Activated T-cell treated with anti-CD3 and anti-CD28 coated beads for 48 hours (primary cell): ENCODE results near the gene LITAFD.
A peak's percentile ranks its signal among the peaks of the same experiment; 100 is the strongest.
"Not testable (repeated sequence)": the region's sequence is repeated elsewhere in the genome, so short reads cannot be mapped to it uniquely, and the experiment has no call there.

Experiments
- DNase-seq: peaks from one replicate; pipeline ENCODE4 v3.0.0-alpha.2; 2020; ENCODE audit warnings: low read depth

The LITAFD gene

GRCh38 chr16:8858994-8859912 is 22.9 kb upstream of the LITAFD start:
- DNase-seq = no peak

DNA sequence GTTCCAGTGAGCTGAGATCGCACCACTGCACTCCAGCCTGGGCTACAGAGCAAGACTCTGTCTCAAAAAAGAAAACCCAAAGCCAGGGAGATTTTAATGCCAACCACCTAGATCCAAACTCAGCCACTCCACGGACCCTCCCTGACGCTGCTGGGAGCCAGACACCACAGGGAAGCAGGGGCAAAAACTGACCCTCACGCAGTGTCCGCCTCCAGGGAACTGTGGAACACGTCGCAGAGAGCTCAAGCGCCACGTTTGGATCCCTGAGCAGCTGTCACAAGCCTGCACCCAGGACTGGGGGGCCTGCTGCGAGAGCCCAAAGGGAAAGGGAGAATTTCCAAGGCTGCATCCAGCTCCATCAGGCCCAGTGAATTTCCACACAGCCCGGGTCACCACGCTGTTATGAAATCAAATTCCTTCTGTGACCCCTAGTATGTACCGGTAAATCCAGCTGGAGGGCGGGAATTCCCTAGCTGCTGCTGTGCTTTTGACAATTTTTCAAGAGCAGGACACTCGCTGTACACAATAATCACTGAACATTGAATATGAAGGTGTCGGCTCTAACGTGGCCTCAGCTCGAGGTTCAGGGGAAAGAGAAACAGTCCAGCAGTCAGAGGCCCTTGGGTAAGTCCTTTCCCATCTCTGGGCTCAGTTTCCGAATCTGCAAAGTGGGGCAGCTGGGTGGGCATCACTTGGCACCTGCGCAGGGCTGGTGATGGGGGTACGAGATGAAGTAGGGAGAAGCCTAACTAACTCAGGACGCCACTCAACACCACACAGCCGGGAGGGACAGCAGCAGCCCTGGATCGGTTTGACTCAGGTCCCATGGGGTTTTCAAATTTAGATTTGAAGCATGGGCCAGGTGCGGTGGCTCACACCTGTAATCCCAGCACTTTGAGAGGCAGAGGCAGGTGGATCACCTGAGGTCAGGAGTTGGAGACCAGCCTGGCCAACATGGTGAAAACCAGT is 22.0 kb upstream of the LITAFD start:
- no peak for DNase-seq

- no peak for DNase-seq
Observed at GRCh38 chr16:8861563-8862308, 20.4 kb upstream of the LITAFD start.

DNA sequence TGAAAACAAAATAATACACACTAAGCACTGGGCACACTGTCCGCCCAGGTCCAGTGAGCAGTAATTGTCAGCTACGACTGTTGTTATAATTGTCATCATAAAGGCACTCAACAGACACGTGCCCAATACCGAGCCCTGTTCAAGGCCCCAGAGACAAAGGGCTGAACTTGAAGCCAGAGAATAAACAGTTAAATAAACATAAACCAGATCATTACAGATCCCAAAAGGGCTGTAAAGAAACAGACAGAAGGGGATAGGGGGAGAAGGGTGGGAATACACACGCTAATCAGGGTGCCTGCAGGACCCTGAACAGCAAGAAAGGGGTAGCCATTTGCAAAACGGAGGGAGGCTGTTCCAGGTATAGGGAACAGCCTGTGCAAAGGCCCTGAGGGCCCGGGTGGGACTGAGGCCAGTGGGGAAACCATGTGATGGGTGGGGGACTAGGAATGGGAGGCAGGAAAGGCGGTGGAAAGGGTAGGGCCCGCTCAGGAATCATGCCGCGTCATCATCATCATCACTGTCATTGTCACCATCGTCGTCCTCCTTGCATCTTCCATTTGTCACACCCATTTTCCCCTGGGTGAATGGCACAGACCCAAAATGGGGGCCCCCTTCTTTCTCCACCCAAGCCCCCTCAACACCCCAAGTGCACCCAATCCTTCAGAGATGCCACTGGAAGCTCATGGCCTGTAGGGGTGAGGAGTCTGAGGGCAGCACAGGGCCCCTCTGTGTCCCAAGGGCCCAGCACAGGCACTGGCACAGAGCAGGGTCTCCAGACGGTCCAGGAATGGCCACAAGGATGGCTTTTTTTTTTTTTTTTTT is 19.6 kb upstream of the LITAFD start:
- DNase-seq = no peak

DNA sequence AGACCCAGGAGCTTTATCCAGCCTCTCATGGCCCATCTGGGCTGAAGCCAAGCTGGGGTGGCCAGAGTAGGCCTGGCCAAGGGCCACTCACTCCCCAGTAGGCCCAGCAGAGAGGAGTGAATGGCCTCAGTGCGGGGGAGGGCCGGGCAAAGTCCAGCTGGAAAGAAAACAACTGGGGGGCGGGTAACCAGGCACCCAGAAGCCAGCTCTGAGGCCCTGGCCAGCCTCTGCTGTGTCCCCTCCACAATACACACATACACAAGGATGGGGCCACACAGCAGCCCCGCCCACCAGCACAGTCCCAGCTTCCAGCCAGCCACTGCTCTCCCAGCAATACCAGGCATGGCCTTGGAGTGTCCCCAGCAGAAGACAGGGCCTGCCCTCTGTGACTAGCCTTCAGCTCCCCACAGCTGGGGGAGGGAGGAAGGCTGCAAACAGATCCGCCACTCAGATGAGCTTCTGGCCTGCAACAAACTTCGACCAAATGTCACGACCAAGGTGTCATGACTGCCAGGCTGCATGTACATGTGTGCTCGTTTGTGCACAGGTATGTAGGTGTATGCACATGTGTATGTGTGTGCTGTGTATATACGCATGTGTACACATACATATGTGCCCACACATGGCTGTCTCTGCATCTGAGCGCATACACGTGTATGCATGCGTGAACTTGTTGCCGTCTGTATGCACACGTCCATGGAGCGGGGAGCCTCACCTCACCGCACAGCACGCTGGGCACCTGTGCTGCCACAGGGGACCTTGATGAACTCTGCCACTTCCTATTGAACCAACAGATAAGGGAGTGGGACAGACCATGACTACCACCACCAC is 18.3 kb upstream of the LITAFD start:
- DNase-seq = no peak

GRCh38 chr16:8864480-8865110 is 17.6 kb upstream of the LITAFD start:
- no peak for DNase-seq

- no peak for DNase-seq
Observed at GRCh38 chr16:8865145-8865882, 16.8 kb upstream of the LITAFD start.

GRCh38 chr16:8866118-8866883 is 15.8 kb upstream of the LITAFD start:
- DNase-seq = no peak

- DNase-seq = no peak
Observed at GRCh38 chr16:8866884-8867215, 15.3 kb upstream of the LITAFD start.

DNA sequence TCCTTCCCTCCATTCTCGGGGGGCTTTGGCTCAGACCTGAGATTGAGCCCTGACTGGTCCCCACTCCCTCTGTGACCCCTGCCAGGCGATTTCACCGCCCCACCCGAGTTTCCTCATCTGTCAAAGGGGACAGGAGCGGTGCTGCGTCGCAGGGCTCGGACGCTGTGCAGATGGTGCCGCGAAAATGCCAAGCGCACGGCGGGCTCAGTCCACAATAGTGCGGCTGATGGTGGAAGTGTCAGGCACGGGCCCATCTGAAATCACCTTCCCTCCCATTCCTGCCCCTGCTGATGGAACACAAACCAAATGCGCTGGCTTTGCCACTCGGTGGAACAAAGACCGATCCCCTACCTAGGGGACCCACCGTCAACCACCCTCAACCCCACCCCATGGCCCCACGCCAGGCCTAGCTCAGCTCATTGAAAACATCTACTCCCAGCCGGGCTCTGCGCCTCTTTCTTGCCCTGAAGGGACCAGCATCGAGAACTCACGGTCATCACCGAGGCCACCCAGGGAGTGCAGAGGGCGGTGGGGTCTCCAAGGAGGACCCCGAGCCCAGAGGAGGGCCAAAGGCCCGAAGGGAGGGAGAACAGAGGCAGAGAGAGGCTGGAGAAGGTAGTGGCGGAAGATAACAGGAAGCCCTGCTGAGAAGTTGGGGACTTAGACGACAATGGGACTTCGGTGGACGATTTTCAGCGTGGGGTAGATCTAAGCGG is 14.8 kb upstream of the LITAFD start:
- DNase-seq = no peak

DNA sequence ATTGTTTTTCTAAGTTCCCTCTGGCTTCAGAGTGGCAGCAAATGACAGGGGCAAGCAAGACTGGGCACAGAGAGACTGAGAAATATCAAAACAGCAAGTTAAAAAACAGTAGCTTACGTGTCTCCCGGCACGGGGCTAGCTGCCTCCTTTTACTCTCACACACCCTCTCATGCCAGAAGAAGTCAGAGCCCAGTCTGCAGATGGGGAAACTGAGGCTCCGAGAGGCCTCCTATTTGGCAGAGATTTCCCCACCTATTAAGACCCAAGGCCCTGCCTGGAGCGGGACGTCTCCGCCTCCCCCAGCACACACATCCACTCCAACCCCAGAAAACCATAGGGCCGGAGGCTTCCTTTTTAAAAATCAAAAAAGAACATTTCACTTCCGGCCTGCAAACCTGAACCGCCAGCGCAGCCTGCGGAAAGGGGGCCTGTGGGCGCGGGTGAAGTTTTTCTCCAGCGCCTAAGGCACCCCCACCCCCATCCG is 14.2 kb upstream of the LITAFD start:
- DNase-seq = no peak

DNA sequence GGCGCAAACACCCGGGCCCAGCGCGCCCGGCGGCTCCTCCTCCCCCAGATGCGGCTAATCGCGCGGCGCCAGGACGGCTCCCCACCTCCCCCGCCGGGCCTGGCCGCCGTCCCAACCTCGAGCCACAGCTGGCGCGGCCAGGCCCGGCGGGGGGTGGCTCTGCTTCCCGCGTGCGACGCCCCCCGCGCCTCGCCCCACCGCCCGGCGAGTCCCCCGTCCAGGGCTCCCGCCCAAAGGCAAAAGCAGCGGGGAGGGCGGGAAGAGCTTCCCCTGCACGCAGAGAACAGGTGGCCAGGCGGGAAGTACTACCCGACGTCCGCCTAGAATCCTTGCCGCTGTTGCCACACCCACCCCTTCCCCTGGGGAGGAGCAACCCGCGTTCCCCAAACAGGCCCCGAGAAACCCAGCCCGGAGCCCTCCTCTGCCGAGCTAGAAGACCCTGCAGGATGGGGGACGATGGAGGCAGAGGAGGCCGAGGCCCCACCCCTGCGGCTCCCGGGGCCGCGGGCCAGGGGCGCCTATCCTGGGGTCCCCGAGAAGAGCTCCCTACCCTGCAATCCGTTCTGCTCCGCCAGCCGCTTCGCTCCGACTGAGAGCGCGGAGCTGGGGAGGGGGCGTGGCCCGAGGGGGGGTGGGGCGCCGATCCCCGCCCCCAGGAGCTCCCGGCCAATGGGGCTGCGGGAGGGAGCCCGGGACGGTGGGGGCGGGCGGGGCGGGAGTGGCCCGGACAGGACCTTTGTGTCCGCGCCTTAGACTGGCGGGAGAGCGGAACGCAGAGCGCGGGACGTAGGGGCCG is 13.5 kb upstream of the LITAFD start, which contains the start of gene CARHSP1:
Gene CARHSP1, minus strand, starts transcription at position 591 of the 796 bp plus-strand sequence. CDS start 9,678 bp downstream, outside the sequence.
- DNase-seq = peak; percentile 77

- no peak for DNase-seq
Observed at GRCh38 chr16:8869212-8869987, 12.8 kb upstream of the LITAFD start.

DNA sequence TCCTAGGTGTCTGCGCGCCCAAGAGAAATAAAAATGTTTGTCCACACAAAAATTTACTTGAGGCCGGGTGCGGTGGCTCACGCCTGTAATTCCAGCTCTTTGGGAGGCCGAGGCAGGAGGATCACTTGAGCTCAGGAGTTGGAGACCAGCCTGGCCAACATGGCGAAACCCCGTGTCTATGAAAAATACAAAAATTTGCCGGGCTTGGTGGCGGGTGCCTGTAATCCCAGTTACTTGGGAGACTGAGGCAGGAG is 12.2 kb upstream of the LITAFD start:
- not testable (repeated sequence) for DNase-seq

- no peak for DNase-seq
Observed at GRCh38 chr16:8872071-8872470, 10.1 kb upstream of the LITAFD start.
